8988T (cell line): ENCODE data around the gene TERT.
"Not testable (repeated sequence)": the region's sequence is repeated elsewhere in the genome, so short reads cannot be mapped to it uniquely, and the experiment has no call there.

Experiments
- DNase-seq: peaks from one replicate; pipeline ENCODE4 v3.0.0; 2011

TERT gene

GRCh38 chr5:1330847-1331831, 36.3 kb upstream of the TERT start:
- DNase-seq, result peak; percentile 32

GRCh38 chr5:1330146-1330846, 35.4 kb upstream of the TERT start:
- DNase-seq, result peak; percentile 13

- DNase-seq, result peak; percentile 18
Observed at GRCh38 chr5:1329111-1329579, 34.3 kb upstream of the TERT start.

- peak; percentile 10 for DNase-seq
Observed at GRCh38 chr5:1328237-1329110, 33.6 kb upstream of the TERT start.

GRCh38 chr5:1326901-1327756, 32.3 kb upstream of the TERT start:
- DNase-seq, result not testable (repeated sequence)

- not testable (repeated sequence) for DNase-seq
Observed at GRCh38 chr5:1326532-1326875, 31.6 kb upstream of the TERT start.

GRCh38 chr5:1325870-1326531, 31.1 kb upstream of the TERT start:
- peak; percentile 91 for DNase-seq

- DNase-seq, result peak; percentile 35
Observed at GRCh38 chr5:1325191-1325741, 30.4 kb upstream of the TERT start.

- peak; percentile 61 for DNase-seq
Observed at GRCh38 chr5:1324719-1325190, 29.9 kb upstream of the TERT start.

GRCh38 chr5:1324301-1324700, 29.4 kb upstream of the TERT start:
- DNase-seq, result peak; percentile 6

GRCh38 chr5:1323803-1324173, 28.9 kb upstream of the TERT start:
- DNase-seq, result no peak

- peak; percentile 7 for DNase-seq
Observed at GRCh38 chr5:1322955-1323802, 28.3 kb upstream of the TERT start.

GRCh38 chr5:1322036-1322900, 27.4 kb upstream of the TERT start:
- DNase-seq, result peak; percentile 7

- no peak for DNase-seq
Observed at GRCh38 chr5:1321576-1321975, 26.7 kb upstream of the TERT start.

- peak; percentile 4 for DNase-seq
Observed at GRCh38 chr5:1320436-1321344, 25.8 kb upstream of the TERT start.

GRCh38 chr5:1319436-1320256, 24.8 kb upstream of the TERT start:
- peak; percentile 23 for DNase-seq
